Gastrocnemius medialis (tissue), 4 donors: ENCODE data around the gene CCDC141.

Experiments
- POLR2A ChIP-seq, 2 donors: fragments of 450-650 bp; IDR thresholded peaks; one replicate each; pipeline ENCODE4 v1.6.1; 2017; ENCODE audit warnings: antibody characterized with exemption in 2 of 2, mild to moderate bottlenecking in 2 of 2, moderate library complexity in 2 of 2
- TF ChIP-seq, protein P1 (sequence below), 5 experiments: fragments of 450-650 bp in 3 of 5; fragments of 200-600 bp in 2 of 5; sonication (generic) in 2 of 5; IDR thresholded peaks in 4 of 5; conservative IDR thresholded peaks in 1 of 5; 1 replicate in 4 of 5; 2 replicates in 1 of 5; pipeline ENCODE4 v1.5.1; 2016 to 2019; ENCODE audit warnings: antibody characterized with exemption in 5 of 5, mild to moderate bottlenecking in 3 of 5, moderate library complexity in 3 of 5

DNA sequence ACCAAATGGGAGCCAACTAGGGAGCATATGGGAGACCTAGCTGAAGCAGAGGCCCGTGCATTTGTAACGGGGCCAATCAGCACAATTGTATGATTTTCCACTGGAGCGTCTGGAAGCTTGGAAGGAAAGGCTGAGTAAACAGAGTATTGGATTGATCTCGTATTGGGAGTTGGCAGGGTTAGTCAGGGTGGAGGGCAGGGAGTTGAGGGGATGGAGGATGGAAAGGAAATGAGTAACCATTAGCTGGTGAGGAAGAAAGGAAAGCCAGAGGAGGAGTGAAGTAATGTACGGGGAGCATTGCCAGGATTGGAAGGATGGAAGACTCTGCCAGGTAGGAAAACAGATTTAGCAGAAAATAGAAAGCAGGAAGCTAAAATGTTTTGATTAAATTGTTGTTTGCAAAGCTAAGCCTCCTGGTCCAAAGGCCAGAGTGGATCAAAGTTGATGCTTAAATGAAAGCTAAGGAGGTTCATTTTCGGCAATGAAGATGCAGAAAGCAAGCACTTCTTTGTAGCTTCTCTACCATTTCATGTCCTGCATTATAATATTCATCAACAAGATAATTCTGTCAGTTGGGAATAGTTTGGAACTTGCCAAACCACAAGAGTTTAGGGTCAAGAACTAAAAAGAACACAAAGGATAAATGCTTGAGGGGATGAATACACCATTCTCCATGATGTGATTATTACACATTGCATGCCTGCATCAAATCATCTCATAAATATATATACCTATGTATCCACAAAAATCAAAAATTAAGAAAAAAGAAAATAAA lies 167.1 kb downstream of the CCDC141 start:
- TF ChIP-seq, protein P1, sequence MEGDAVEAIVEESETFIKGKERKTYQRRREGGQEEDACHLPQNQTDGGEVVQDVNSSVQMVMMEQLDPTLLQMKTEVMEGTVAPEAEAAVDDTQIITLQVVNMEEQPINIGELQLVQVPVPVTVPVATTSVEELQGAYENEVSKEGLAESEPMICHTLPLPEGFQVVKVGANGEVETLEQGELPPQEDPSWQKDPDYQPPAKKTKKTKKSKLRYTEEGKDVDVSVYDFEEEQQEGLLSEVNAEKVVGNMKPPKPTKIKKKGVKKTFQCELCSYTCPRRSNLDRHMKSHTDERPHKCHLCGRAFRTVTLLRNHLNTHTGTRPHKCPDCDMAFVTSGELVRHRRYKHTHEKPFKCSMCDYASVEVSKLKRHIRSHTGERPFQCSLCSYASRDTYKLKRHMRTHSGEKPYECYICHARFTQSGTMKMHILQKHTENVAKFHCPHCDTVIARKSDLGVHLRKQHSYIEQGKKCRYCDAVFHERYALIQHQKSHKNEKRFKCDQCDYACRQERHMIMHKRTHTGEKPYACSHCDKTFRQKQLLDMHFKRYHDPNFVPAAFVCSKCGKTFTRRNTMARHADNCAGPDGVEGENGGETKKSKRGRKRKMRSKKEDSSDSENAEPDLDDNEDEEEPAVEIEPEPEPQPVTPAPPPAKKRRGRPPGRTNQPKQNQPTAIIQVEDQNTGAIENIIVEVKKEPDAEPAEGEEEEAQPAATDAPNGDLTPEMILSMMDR (IDR thresholded peaks at IDR 0.05 in 4 of 5, conservative IDR thresholded peaks at IDR 0.05 in 1 of 5) = no peak
- TF ChIP-seq POLR2A (IDR thresholded peaks at IDR 0.05) = no peak
